GM12878 (cell line): ENCODE measurements around the gene RNF167. TPM values are rescaled to one million over a fixed set of nuclear protein-coding genes. Genes with fewer than 3 reads are reported as not detected.

Source experiments
- CHD4 ChIP-seq: fragments of 200-600 bp; sonication (generic); IDR thresholded peaks from 2 replicates; pipeline ENCODE4 v1.6.1; 2016; ENCODE audit warnings: mild to moderate bottlenecking
- EZH2 ChIP-seq: IDR thresholded peaks from 2 replicates; pipeline ENCODE4 v1.6.1; 2012; ENCODE audit warnings: low read depth, mild to moderate bottlenecking, control low read depth, inconsistent platforms, low read length, borderline replicate concordance; ENCODE audit not compliant: control insufficient read depth
- IRF4 ChIP-seq: IDR thresholded peaks from 2 replicates; pipeline ENCODE4 v1.6.1; 2011; ENCODE audit warnings: low read depth, low read length
- POLR2A ChIP-seq: IDR thresholded peaks from 2 replicates; pipeline ENCODE4 v1.6.1; 2011; ENCODE audit warnings: low read depth, mild to moderate bottlenecking, low read length
- SIX5 ChIP-seq: IDR thresholded peaks from 2 replicates; pipeline ENCODE4 v1.6.1; 2011; ENCODE audit warnings: mild to moderate bottlenecking, low read depth, low read length, moderate library complexity; ENCODE audit not compliant: severe bottlenecking
- TCF3 ChIP-seq: IDR thresholded peaks from 2 replicates; pipeline ENCODE4 v1.6.1; 2012; ENCODE audit warnings: low read depth, mild to moderate bottlenecking, low read length, borderline replicate concordance; ENCODE audit not compliant: insufficient read depth
- polyA plus RNA-seq, 11 experiments: library from polyadenylated mRNA; depleted of rRNA in 4 of 11; unstranded in 6 of 11; stranded (reverse) in 5 of 11; fragments of >200 nt; fragmentation: Nextera tagmentation in 4 of 11; fragmentation: Illumina TruSeq in 1 of 11; extraction: Ambion mirVana in 4 of 11; extraction: Trizol in 1 of 11; gene quantifications; 1 replicate in 1 of 11; 2 replicates in 10 of 11; pipeline versions ENCODE4 v1.2.1 to v1.2.3, GENCODE V29; 2011 to 2016; ENCODE audit warnings: inconsistent platforms in 2 of 11, missing spikeins in 2 of 11, low read depth in 1 of 11
- total RNA-seq, 4 experiments: library from RNA; depleted of rRNA in 3 of 4; stranded (reverse); fragments of >200 nt in 3 of 4; fragmentation: Illumina TruSeq in 1 of 4; extraction: Trizol in 1 of 4; gene quantifications; 2 replicates each; pipeline versions ENCODE4 v1.2.1 to v1.2.3, GENCODE V29; 2013 to 2021
- TF ChIP-seq, protein P1 (sequence below): IDR thresholded peaks from 2 replicates; pipeline ENCODE4 v1.6.1; 2012; ENCODE audit warnings: low read depth, low read length, improper control_type of control experiment
- TF ChIP-seq, protein P2 (sequence below): fragments of 150-350 bp; IDR thresholded peaks from 2 replicates; pipeline ENCODE4 v1.6.1; 2016; ENCODE audit warnings: low read depth, low read length

The RNF167 gene
- total and polyA plus RNA-seq, 10 of the 15 experiments (the other 5 are each of a cell fraction or from before 2014, with no cell fraction given) = 33.6 to 147 (median 57.6) TPM

DNA sequence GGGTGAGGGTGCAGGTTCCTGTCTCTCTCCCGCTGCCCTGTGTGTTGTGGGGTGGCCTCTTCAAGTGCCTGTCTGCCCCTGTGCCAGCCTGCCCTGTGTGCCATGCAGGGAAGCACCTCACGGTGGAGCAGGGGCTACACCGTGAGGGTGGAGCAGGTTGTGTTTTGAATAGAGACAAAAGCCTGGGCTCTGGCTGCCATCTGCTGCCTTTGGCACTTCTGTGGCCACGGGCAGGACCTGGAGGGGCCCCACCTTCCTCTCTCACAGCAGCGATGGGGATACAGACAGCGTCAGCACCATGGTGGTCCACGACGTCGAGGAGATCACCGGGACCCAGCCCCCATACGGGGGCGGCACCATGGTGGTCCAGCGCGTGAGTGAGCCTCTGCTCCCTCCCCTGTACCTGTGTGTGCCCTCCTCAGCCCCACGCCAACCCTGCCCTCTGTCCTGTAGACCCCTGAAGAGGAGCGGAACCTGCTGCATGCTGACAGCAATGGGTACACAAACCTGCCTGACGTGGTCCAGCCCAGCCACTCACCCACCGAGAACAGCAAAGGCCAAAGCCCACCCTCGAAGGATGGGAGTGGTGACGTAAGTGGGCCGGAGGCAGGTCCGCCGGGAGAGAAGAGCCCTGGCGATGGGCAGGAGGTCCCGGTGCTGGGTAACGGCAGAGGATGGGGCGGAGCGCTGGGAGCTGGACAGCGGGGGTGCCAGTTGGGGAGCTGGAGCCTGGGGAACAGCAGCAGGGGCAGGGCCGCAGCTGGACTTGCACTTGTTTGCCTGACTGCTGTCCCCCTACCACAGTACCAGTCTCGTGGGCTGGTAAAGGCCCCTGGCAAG lies 46.1 kb upstream of the RNF167 start (continued):
- TF ChIP-seq EZH2 = no peak
- TF ChIP-seq POLR2A = no peak
- no peak for TF ChIP-seq IRF4
- no peak for TF ChIP-seq TCF3
- no peak for TF ChIP-seq CHD4
- TF ChIP-seq, protein P1, sequence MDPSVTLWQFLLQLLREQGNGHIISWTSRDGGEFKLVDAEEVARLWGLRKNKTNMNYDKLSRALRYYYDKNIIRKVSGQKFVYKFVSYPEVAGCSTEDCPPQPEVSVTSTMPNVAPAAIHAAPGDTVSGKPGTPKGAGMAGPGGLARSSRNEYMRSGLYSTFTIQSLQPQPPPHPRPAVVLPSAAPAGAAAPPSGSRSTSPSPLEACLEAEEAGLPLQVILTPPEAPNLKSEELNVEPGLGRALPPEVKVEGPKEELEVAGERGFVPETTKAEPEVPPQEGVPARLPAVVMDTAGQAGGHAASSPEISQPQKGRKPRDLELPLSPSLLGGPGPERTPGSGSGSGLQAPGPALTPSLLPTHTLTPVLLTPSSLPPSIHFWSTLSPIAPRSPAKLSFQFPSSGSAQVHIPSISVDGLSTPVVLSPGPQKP = no peak
- no peak for TF ChIP-seq SIX5
- TF ChIP-seq, protein P2, sequence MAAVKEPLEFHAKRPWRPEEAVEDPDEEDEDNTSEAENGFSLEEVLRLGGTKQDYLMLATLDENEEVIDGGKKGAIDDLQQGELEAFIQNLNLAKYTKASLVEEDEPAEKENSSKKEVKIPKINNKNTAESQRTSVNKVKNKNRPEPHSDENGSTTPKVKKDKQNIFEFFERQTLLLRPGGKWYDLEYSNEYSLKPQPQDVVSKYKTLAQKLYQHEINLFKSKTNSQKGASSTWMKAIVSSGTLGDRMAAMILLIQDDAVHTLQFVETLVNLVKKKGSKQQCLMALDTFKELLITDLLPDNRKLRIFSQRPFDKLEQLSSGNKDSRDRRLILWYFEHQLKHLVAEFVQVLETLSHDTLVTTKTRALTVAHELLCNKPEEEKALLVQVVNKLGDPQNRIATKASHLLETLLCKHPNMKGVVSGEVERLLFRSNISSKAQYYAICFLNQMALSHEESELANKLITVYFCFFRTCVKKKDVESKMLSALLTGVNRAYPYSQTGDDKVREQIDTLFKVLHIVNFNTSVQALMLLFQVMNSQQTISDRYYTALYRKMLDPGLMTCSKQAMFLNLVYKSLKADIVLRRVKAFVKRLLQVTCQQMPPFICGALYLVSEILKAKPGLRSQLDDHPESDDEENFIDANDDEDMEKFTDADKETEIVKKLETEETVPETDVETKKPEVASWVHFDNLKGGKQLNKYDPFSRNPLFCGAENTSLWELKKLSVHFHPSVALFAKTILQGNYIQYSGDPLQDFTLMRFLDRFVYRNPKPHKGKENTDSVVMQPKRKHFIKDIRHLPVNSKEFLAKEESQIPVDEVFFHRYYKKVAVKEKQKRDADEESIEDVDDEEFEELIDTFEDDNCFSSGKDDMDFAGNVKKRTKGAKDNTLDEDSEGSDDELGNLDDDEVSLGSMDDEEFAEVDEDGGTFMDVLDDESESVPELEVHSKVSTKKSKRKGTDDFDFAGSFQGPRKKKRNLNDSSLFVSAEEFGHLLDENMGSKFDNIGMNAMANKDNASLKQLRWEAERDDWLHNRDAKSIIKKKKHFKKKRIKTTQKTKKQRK = no peak
